Retinal pigment epithelial cell (primary cell): ENCODE data around the gene TOP2A.

Experiments used
- DNase-seq: peaks from one replicate; pipeline ENCODE4 v3.0.0-alpha.2; 2010; ENCODE audit warnings: low read depth
- H3K4me3 ChIP-seq: 2 replicates; pipeline ENCODE4 v1.5.1; 2011; ENCODE audit warnings: mild to moderate bottlenecking, low read length, control low read depth, moderate library complexity
- TF ChIP-seq, protein P1 (sequence below): conservative IDR thresholded peaks from 2 replicates; pipeline ENCODE4 v1.5.1; 2011; ENCODE audit warnings: low read depth, low read length, control low read depth, inconsistent platforms

The TOP2A gene

GRCh38 chr17:40443988-40444899 lies 26.5 kb upstream of the TOP2A start:
- H3K4me3 ChIP-seq: peak overlapping the region; percentile 30
- no peak for DNase-seq

DNA sequence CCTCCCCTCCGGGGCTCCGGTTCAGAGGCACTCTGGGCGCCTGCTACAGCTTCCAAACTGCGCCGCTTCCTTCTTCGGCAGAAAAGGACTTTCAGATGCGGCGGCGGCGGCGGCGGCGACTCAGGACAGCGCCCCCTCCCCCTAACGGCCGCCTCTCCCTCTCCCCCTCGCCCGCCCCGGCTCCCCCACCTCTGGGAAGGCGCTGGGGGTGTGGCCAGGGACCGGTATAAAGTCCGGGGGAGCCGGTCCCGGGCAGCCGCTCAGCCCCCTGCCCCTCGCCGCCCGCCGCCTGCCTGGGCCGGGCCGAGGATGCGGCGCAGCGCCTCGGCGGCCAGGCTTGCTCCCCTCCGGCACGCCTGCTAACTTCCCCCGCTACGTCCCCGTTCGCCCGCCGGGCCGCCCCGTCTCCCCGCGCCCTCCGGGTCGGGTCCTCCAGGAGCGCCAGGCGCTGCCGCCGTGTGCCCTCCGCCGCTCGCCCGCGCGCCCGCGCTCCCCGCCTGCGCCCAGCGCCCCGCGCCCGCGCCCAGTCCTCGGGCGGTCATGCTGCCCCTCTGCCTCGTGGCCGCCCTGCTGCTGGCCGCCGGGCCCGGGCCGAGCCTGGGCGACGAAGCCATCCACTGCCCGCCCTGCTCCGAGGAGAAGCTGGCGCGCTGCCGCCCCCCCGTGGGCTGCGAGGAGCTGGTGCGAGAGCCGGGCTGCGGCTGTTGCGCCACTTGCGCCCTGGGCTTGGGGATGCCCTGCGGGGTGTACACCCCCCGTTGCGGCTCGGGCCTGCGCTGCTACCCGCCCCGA lies 25.7 kb upstream of the TOP2A start, which contains the start of gene IGFBP4:
IGFBP4 (plus strand) TSS at position 255 of the 792 bp plus-strand sequence; CDS start at position 541, 286 bp downstream.
- no peak for DNase-seq

More at GRCh38 chr17:40443988-40444899, 26.5 kb upstream of the TOP2A start:
- TF ChIP-seq, protein P1, sequence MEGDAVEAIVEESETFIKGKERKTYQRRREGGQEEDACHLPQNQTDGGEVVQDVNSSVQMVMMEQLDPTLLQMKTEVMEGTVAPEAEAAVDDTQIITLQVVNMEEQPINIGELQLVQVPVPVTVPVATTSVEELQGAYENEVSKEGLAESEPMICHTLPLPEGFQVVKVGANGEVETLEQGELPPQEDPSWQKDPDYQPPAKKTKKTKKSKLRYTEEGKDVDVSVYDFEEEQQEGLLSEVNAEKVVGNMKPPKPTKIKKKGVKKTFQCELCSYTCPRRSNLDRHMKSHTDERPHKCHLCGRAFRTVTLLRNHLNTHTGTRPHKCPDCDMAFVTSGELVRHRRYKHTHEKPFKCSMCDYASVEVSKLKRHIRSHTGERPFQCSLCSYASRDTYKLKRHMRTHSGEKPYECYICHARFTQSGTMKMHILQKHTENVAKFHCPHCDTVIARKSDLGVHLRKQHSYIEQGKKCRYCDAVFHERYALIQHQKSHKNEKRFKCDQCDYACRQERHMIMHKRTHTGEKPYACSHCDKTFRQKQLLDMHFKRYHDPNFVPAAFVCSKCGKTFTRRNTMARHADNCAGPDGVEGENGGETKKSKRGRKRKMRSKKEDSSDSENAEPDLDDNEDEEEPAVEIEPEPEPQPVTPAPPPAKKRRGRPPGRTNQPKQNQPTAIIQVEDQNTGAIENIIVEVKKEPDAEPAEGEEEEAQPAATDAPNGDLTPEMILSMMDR: no peak

GRCh38 chr17:40442392-40443195 lies 24.9 kb upstream of the TOP2A start:
- TF ChIP-seq, protein P1: no peak
- DNase-seq: no peak
- H3K4me3 ChIP-seq: peak overlapping the region; percentile 23

More for the DNA sequence above, 25.7 kb upstream of the TOP2A start, which contains the start of gene IGFBP4:
- peak within 1 kb of the TSS; percentile 30 for H3K4me3 ChIP-seq
- TF ChIP-seq, protein P1: peak; percentile 48

DNA sequence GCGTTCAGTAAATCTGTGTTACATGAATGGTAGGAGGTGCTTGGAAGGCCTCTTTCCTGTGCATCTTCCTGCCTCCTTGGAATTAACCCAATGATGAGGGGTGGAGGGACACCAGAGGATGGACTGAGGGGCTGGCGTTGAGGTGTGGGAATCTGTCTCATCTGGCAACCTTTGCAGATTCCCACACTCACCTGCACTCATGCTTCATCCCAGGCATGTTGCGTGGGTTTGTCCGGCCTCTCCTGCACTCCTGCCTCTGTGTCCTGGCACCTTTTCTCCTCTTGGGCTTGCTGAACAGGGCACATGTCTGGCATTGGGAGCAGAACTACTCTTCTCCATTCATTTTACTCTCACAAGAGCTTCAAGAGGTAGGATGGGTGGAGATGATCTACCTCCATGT lies 22.5 kb upstream of the TOP2A start:
- TF ChIP-seq, protein P1: no peak
- DNase-seq: no peak
- no peak overlapping the region for H3K4me3 ChIP-seq

DNA sequence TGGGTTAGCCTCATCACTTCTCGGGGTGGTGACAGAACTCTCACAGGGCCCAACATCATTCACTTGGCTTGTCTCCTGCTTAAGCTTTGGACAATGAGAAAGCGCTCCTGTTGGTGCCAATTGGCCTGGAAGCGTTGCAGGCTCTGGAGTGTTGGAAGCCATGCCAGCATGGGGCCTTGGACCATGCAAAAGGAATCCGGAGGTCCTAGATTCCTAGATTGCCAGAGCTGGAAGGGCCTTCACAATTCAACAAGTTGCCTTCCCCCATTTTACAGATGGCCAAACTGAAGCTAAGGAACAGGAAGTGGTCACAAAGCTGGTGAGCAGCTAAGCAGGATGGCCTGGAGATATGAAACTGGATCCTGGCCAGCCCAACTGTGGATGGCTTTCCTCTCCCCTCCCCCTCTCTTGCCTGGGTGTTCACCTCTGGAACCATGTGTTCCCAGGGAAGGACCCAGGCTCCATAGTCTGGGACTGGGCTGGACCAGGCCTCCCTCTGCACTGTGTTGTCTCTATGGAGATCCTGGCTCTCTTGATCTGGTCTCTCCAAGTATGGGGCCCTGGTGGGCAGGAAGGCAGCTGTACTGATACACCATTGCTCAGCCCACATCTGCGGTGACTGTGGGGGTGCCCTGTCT lies 19.5 kb upstream of the TOP2A start:
- no peak for DNase-seq
- H3K4me3 ChIP-seq: no peak overlapping the region
- TF ChIP-seq, protein P1: no peak

DNA sequence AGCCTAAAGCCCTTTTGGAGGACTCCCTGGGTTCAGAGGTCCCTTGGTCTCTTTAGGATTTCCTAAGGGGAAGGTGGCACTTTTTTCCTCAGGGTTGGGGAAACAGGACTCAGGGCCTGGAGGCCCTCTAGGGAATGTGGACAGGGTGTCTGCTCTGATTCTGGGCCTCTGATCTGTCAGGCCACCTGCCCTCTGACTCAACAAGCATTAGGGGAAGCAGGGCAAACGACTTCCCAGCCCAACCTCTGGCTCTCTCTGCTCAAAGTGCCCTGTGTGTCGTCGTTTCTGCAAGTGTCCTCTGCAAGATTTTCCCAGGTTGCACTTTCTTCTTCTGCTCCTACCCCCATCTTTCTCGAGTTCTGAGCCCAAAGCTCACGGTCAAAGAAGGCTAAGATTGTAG lies 18.9 kb upstream of the TOP2A start:
- TF ChIP-seq, protein P1: no peak
- no peak overlapping the region for H3K4me3 ChIP-seq

More for the DNA sequence above, 18.9 kb upstream of the TOP2A start:
- DNase-seq: no peak
